Lower lobe of right lung (tissue), 2 donors: ENCODE data around the gene ALDH9A1. TPM values are rescaled to one million over a fixed set of nuclear protein-coding genes. Genes with fewer than 3 reads are reported as not detected.
"Not testable (repeated sequence)": the region's sequence is repeated elsewhere in the genome, so short reads cannot be mapped to it uniquely, and the experiment has no call there.

Experiments used
- ATAC-seq, 2 donors: fragments of 200-7000 bp; cut with Tn5 transposase; one replicate each; pipeline ENCODE4 v1.9.1; 2020 to 2022; ENCODE audit warnings: mild to moderate bottlenecking in 2 of 2, moderate library complexity in 2 of 2
- DNase-seq: peaks from one replicate; pipeline ENCODE4 v3.0.0-alpha.2; 2020
- H3K27ac ChIP-seq: fragments of 200-600 bp; one replicate; pipeline ENCODE4 v1.8.0; 2022
- H3K27me3 ChIP-seq: fragments of 200-600 bp; one replicate; pipeline ENCODE4 v1.8.0; 2022; ENCODE audit warnings: low read depth
- H3K36me3 ChIP-seq: fragments of 200-600 bp; one replicate; pipeline ENCODE4 v1.8.0; 2022; ENCODE audit warnings: mild to moderate bottlenecking
- H3K4me1 ChIP-seq: fragments of 200-600 bp; one replicate; pipeline ENCODE4 v1.8.0; 2022
- H3K4me3 ChIP-seq: fragments of 200-600 bp; one replicate; pipeline ENCODE4 v1.8.0; 2022; ENCODE audit warnings: mild to moderate bottlenecking
- H3K9me3 ChIP-seq: fragments of 200-600 bp; one replicate; pipeline ENCODE4 v1.8.0; 2022
- intact Hi-C: fragments of 100-400 bp; cut with DNase I; formaldehyde crosslinking; loops from one replicate; pipeline ENCODE4 v1.11.0; 2022
- long read RNA-seq: library from polyadenylated mRNA; unstranded; transcript quantifications from one replicate; pipeline ENCODE4 v2.0.0, GENCODE V29; 2021
- total RNA-seq: library from RNA; stranded (reverse); fragmentation: NEBNext Ultra II Directional; extraction: Animal tissue kit (Norgen Biotek cat#: 25700); gene quantifications from one replicate; pipeline ENCODE4 v1.2.1, GENCODE V29; 2021
- TF ChIP-seq, protein P1 (sequence below): fragments of 200-600 bp; IDR thresholded peaks from one replicate; pipeline ENCODE4 v1.8.0; 2022; ENCODE audit warnings: antibody characterized with exemption, mild to moderate bottlenecking
- donor health status: DM: no; HTN: yes; CAD: no; lungs with severe emphysema.

ALDH9A1 gene
- total RNA-seq: 63.0 TPM
- long read RNA-seq, transcript ALDH9A1-201 (11 exons, 2,696 nt): major isoform, 159 of 162 reads
- long read RNA-seq, partial matches to known transcripts: 2 of 162 reads
- long read RNA-seq, other reads (novel, unspliced or antisense): 1 of 162 reads

DNA sequence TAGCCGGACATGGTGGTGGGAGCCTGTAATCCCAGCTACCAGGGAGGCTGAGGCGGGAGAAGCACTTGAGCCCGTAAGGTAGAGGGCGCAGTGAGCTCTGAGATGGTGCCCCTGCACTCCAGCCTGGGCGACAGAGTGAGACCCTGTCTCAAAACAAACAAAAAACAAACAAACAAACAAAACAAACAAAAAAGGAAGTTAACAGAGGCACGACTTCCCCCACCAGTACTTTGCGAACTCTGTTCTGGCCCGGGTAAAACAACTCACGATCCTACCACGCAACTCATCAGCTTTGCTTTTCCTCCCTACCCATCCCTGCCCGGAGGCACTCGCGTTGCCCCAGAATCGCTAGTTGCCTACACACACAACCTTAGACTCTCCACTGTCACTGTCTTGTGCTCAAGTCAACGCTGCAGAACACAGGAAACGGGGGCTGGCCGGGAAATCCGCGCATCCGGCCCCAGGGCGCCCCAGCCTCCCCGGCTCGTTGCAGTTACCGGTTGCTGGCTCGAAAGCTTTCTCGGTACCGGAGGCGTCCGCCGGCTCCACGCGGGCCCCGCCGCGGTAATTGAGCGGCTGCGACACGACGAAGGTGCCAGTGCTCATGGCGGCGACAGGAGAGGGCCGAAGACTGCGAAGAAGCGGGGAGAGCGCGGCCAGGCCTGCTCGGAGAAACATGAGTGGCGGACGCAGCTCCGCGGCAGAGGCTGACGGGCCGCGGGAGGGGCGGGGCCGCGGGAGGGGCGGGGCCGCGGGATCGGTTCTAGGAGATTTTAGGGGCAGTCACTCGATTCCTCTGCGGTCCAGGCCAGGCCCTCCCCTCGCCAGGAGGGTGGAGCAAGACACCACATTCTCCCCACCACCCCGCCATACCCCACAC is at the start of gene ALDH9A1:
ALDH9A1 (minus strand) TSS at position 682 of the 880 bp plus-strand sequence; CDS start at position 678, 4 bp downstream.
- peak within 1 kb of the TSS; percentile 97 for H3K27ac ChIP-seq
- peak within 1 kb of the TSS; percentile 88 for H3K4me3 ChIP-seq
- ATAC-seq (peak; percentile 97 to 98), DNase-seq (peak; percentile 92)
- intact Hi-C loops: no loop called here
- no peaks in the 10 kb centered on the region for H3K27me3 ChIP-seq
- no peaks in the 10 kb centered on the region for H3K36me3 ChIP-seq
- H3K9me3 ChIP-seq: no peaks in the 10 kb centered on the region
- TF ChIP-seq, protein P1, sequence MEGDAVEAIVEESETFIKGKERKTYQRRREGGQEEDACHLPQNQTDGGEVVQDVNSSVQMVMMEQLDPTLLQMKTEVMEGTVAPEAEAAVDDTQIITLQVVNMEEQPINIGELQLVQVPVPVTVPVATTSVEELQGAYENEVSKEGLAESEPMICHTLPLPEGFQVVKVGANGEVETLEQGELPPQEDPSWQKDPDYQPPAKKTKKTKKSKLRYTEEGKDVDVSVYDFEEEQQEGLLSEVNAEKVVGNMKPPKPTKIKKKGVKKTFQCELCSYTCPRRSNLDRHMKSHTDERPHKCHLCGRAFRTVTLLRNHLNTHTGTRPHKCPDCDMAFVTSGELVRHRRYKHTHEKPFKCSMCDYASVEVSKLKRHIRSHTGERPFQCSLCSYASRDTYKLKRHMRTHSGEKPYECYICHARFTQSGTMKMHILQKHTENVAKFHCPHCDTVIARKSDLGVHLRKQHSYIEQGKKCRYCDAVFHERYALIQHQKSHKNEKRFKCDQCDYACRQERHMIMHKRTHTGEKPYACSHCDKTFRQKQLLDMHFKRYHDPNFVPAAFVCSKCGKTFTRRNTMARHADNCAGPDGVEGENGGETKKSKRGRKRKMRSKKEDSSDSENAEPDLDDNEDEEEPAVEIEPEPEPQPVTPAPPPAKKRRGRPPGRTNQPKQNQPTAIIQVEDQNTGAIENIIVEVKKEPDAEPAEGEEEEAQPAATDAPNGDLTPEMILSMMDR: peak; percentile 31
- H3K4me1 ChIP-seq: peaks cover 21% of the 10 kb centered on the region

DNA sequence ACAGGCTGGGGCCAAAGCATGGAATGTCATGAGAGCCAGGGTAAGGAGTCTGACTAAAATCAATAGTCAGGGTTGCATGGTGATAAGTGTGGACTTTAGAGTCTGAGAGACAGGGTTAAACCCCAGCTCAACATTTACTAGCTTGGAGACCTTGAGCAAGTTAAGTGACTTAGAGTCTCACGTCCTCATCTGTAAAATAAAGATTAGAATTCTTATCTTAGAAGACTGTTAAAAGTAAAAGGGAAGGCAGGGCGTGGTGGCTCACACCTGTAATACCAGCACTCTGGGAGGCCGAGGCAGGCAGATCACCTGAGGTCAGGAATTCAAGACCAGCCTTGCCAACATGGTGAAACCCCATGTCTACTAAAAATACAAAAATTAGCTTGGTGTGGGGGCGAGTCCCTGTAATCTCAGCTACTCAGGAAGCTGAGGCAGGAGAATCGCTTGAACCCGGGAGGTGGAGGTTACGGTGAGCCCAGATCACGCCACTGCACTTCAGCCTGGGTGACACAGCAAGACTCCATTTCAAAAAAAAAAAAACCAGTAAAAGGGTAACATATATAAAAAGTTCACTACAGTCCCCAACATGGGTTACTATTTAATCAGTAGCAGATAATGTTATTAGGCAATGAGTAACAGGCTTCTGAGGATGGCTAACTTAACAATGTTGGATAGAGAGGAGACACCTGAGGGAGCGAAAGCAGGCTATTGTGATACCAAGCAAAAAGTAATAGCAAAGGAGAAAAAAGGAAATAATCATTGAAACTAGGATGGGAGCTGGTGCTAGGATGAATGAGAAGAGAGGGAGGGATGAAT is 49.5 kb upstream of the ALDH9A1 start:
- intact Hi-C loops: no loop called here
- DNase-seq (no peak), ATAC-seq (no peak)
- Histone ChIP-seq H3K4me1 (no peaks in the 10 kb centered on the region), H3K27ac (no peak overlapping the region), H3K9me3 (no peaks in the 10 kb centered on the region), H3K36me3 (peaks cover 81% of the 10 kb centered on the region), H3K4me3 (no peak overlapping the region), H3K27me3 (no peaks in the 10 kb centered on the region)
- TF ChIP-seq, protein P1: no peak

DNA sequence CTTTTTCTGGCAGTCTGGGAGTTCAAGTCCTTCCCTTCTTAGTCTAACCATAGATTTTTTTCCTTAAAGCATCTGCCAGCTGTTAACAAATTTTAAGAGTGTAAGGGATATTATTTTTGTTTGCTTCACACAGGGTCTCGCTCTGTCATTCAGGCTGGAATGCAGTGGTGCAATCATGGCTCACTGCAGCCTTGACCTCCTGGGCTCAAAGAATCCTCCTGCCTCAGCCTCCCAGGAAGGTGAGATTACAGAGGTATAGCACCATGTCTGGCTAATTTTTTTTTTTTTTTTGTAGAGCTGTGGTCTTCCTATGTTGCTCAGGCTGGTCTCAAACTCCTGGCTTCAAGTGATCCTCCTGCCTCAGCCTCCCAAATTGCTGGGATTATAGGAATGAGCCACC is 46.6 kb upstream of the ALDH9A1 start:
- peaks cover 83% of the 10 kb centered on the region for H3K36me3 ChIP-seq

DNA sequence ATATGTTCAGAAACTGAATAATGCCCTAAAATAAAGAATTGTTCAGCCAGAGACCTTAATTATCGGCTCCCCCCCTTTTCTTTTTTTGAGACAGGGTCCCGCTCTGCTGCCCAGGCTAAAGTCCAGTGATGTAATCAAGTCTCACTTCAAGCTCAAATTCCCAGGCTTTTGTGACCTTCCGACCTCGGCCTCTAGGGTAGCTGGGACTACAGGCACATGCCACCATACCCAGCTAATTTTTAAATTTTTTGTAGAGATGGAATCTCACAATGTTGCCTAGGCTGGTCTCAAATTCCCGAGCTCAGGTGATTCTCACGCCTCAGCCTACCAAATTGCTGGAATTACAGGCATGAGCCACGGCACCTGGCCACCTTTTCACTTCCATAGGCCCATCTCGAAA is 43.8 kb upstream of the ALDH9A1 start:
- DNase-seq (no peak), ATAC-seq (no peak)
- Histone ChIP-seq H3K27me3 (no peaks in the 10 kb centered on the region), H3K4me1 (peaks cover 11% of the 10 kb centered on the region), H3K36me3 (peaks cover 74% of the 10 kb centered on the region), H3K27ac (no peak overlapping the region), H3K9me3 (no peaks in the 10 kb centered on the region), H3K4me3 (no peak overlapping the region)
- intact Hi-C loops: no loop called here
- TF ChIP-seq, protein P1: no peak

More for the DNA sequence above, 46.6 kb upstream of the ALDH9A1 start:
- H3K9me3 ChIP-seq, H3K4me3 ChIP-seq, H3K27ac ChIP-seq, intact Hi-C loops, H3K4me1 ChIP-seq, H3K27me3 ChIP-seq, ATAC-seq, DNase-seq: not testable (repeated sequence)

DNA sequence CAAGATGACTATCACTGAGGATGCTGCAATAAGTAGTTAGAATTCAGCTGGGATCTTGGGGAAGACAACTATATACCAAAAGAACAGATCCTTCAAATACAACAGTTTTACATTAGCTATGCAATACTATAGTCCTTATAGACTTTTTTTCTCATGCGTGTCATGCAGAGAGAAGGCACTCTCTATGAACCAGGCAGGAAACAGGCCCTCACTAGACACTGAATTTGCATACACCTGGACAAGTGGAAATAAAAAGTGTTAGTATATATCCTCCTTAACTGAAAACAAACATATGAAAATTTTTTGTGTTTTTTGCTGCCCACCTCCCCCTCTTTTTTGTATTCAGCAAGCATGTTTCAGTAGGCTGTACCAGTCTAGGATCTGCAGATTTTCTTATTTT is 40.4 kb upstream of the ALDH9A1 start:
- Histone ChIP-seq H3K4me3 (no peak overlapping the region), H3K4me1 (peaks cover 11% of the 10 kb centered on the region), H3K27me3 (no peaks in the 10 kb centered on the region), H3K27ac (no peak overlapping the region), H3K9me3 (no peaks in the 10 kb centered on the region), H3K36me3 (peaks cover 73% of the 10 kb centered on the region)
- ATAC-seq (no peak), DNase-seq (no peak)
- TF ChIP-seq, protein P1: no peak
- intact Hi-C loops: no loop called here
